CD4-positive, alpha-beta T cell treated with Interleukin-4 for 1 hour (primary cell): Measurements from ENCODE around the gene ACOT7.
"Not testable (repeated sequence)": the region's sequence is repeated elsewhere in the genome, so short reads cannot be mapped to it uniquely, and the experiment has no call there.

Experiments
- DNase-seq, 2 donors: peaks; one replicate each; pipeline ENCODE4 v3.0.0-alpha.2; 2020 to 2022

The ACOT7 gene

GRCh38 chr1:6395781-6396244 lies 2.2 kb upstream of the ACOT7 start:
- DNase-seq: not testable (repeated sequence)

GRCh38 chr1:6395130-6395529 lies 1.6 kb upstream of the ACOT7 start:
- DNase-seq: not testable (repeated sequence)

- DNase-seq: no peak
Measured at GRCh38 chr1:6392809-6393399, 663 bp downstream of the ACOT7 start.

- no peak for DNase-seq
Measured at GRCh38 chr1:6391951-6392808, 1.4 kb downstream of the ACOT7 start.

- DNase-seq: no peak
Measured at GRCh38 chr1:6389971-6390370, 3.6 kb downstream of the ACOT7 start.

GRCh38 chr1:6386371-6386949 lies 7.1 kb downstream of the ACOT7 start:
- no peak for DNase-seq

- DNase-seq: no peak
Measured at GRCh38 chr1:6385488-6386191, 7.9 kb downstream of the ACOT7 start.

GRCh38 chr1:6384962-6385361 lies 8.6 kb downstream of the ACOT7 start:
- DNase-seq: no peak

GRCh38 chr1:6384135-6384534 lies 9.4 kb downstream of the ACOT7 start:
- DNase-seq: no peak

GRCh38 chr1:6380037-6380436 lies 13.5 kb downstream of the ACOT7 start:
- no peak for DNase-seq

- DNase-seq: no peak
Measured at GRCh38 chr1:6378096-6378746, 15.3 kb downstream of the ACOT7 start.

GRCh38 chr1:6373961-6374720 lies 19.4 kb downstream of the ACOT7 start:
- DNase-seq: no peak

- DNase-seq: not testable (repeated sequence)
Measured at GRCh38 chr1:6372236-6372635, 21.3 kb downstream of the ACOT7 start.

- no peak for DNase-seq
Measured at GRCh38 chr1:6370006-6370405, 23.6 kb downstream of the ACOT7 start.

GRCh38 chr1:6367381-6368012 lies 26.1 kb downstream of the ACOT7 start:
- no peak for DNase-seq

- peak; percentile 53 to 61 for DNase-seq
Measured at GRCh38 chr1:6365047-6365446, 28.5 kb downstream of the ACOT7 start.

GRCh38 chr1:6363085-6363884 lies 30.3 kb downstream of the ACOT7 start:
- peak; percentile 34 to 54 for DNase-seq

- DNase-seq: no peak
Measured at GRCh38 chr1:6361124-6361775, 32.3 kb downstream of the ACOT7 start.

GRCh38 chr1:6360517-6361070 lies 33.0 kb downstream of the ACOT7 start:
- no peak for DNase-seq

GRCh38 chr1:6360117-6360496 lies 33.5 kb downstream of the ACOT7 start:
- no peak for DNase-seq
